PFSK-1 (cell line): Measurements from ENCODE around the gene DNAH6.

Experiments
- POLR2AphosphoS5 ChIP-seq: IDR thresholded peaks from 2 replicates; pipeline ENCODE4 v1.6.1; 2012; ENCODE audit warnings: low read depth, mild to moderate bottlenecking, control low read depth, low read length, moderate library complexity
- TAF1 ChIP-seq: IDR thresholded peaks from 2 replicates; pipeline ENCODE4 v1.6.1; 2012; ENCODE audit warnings: low read length, control low read depth, borderline replicate concordance; ENCODE audit not compliant: insufficient read depth
- TF ChIP-seq, protein P1 (sequence below), 2 experiments: IDR thresholded peaks; 2 replicates each; pipeline versions ENCODE4 v1.6.1 to v1.8.0; 2011 to 2012; ENCODE audit warnings: low read depth in 2 of 2, low read length in 2 of 2, control low read depth in 1 of 2, inconsistent platforms in 1 of 2, mild to moderate bottlenecking in 1 of 2, moderate library complexity in 1 of 2; ENCODE audit not compliant: insufficient read depth in 1 of 2

DNA sequence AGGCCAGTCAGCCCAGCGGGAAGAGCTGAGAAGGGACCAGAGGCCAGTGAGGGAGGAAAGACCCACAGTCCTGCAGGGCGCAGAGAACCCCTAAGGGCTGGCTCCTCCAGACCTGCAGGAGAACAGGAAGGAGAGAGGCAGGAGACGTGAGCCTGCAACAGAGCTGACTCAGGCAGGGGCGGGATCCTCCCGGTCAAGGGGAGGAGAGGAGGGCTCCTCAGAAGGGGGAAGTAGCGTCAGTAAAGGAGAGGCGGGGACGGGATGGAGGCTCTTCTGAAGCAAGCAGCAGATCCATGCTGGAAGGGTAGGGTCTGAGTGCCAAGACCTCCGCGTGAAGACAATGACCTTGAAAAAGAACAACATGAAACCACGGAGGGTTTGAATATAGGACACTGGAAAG lies 313.8 kb downstream of the DNAH6 start:
- TF ChIP-seq POLR2AphosphoS5 (no peak), TAF1 (no peak)
- TF ChIP-seq, protein P1, sequence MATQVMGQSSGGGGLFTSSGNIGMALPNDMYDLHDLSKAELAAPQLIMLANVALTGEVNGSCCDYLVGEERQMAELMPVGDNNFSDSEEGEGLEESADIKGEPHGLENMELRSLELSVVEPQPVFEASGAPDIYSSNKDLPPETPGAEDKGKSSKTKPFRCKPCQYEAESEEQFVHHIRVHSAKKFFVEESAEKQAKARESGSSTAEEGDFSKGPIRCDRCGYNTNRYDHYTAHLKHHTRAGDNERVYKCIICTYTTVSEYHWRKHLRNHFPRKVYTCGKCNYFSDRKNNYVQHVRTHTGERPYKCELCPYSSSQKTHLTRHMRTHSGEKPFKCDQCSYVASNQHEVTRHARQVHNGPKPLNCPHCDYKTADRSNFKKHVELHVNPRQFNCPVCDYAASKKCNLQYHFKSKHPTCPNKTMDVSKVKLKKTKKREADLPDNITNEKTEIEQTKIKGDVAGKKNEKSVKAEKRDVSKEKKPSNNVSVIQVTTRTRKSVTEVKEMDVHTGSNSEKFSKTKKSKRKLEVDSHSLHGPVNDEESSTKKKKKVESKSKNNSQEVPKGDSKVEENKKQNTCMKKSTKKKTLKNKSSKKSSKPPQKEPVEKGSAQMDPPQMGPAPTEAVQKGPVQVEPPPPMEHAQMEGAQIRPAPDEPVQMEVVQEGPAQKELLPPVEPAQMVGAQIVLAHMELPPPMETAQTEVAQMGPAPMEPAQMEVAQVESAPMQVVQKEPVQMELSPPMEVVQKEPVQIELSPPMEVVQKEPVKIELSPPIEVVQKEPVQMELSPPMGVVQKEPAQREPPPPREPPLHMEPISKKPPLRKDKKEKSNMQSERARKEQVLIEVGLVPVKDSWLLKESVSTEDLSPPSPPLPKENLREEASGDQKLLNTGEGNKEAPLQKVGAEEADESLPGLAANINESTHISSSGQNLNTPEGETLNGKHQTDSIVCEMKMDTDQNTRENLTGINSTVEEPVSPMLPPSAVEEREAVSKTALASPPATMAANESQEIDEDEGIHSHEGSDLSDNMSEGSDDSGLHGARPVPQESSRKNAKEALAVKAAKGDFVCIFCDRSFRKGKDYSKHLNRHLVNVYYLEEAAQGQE (IDR thresholded peaks at IDR 0.05; ENCODE audit: insufficient read depth in 1 of 2, low read depth in 2 of 2, low read length in 2 of 2) = no peak
